HEK293 (cell line): ENCODE results near the gene SMURF2.
"Not testable (repeated sequence)": the region's sequence is repeated elsewhere in the genome, so short reads cannot be mapped to it uniquely, and the experiment has no call there.

ENCODE experiments used
- CTCF ChIA-PET: fragments of 350-600 bp; formaldehyde crosslinking; extraction: SDS; loops from one replicate; lab custom pipeline; 2021; ENCODE audit warnings: antibody characterized with exemption; lab: Yijun Ruan, JAX
- POLR2A ChIA-PET: fragments of 300-600 bp; formaldehyde crosslinking; extraction: SDS; loops from one replicate; lab custom pipeline; 2020; ENCODE audit warnings: antibody characterized with exemption, inconsistent platforms; lab: Yijun Ruan, JAX
- H3K27ac ChIP-seq: fragments of 200-500 bp; sonication (Bioruptor generic); 2 replicates; pipeline ENCODE4 v1.5.1; 2014; ENCODE audit warnings: low read depth, low read length, control low read depth, inconsistent platforms; ENCODE audit errors: extremely low read depth
- H3K36me3 ChIP-seq, 2 experiments: fragments of 200-500 bp in 1 of 2; sonication (Bioruptor generic) in 1 of 2; 1 replicate in 1 of 2; 2 replicates in 1 of 2; pipeline ENCODE4 v1.5.1; 2014 to 2017; ENCODE audit warnings: inconsistent platforms in 2 of 2, low read length in 2 of 2; ENCODE audit not compliant: control insufficient read depth in 2 of 2, insufficient read depth in 1 of 2
- H3K4me1 ChIP-seq: fragments of 200-500 bp; sonication (Bioruptor generic); 2 replicates; pipeline ENCODE4 v1.5.1; 2014; ENCODE audit warnings: mild to moderate bottlenecking, low read length, inconsistent platforms; ENCODE audit not compliant: control insufficient read depth, insufficient read depth
- H3K4me3 ChIP-seq: 2 replicates; pipeline ENCODE4 v1.5.1; 2011; ENCODE audit warnings: low read depth, mild to moderate bottlenecking, control low read depth, low read length, moderate library complexity
- H3K9me3 ChIP-seq: fragments of 200-500 bp; sonication (Bioruptor generic); 2 replicates; pipeline ENCODE4 v1.5.1; 2014; ENCODE audit warnings: low read depth, low read length, inconsistent platforms; ENCODE audit not compliant: control insufficient read depth, insufficient read depth
- ATF2 ChIP-seq: fragments of 450-650 bp; formaldehyde crosslinking; IDR thresholded peaks from 2 replicates; pipeline ENCODE4 v1.5.1; 2016; ENCODE audit warnings: missing biosample characterization, missing genetic modification characterization, low read depth
- BCL6B ChIP-seq: fragments of 450-650 bp; formaldehyde crosslinking; IDR thresholded peaks from 2 replicates; pipeline ENCODE4 v1.5.1; 2017; ENCODE audit warnings: missing biosample characterization, missing genetic modification characterization
- MEIS1 ChIP-seq: sonication (generic); formaldehyde crosslinking; IDR thresholded peaks from 2 replicates; pipeline ENCODE4 v1.8.1; 2022; ENCODE audit warnings: missing genetic modification reagents, mild to moderate bottlenecking, borderline replicate concordance
- PRDM1 ChIP-seq: fragments of 450-650 bp; formaldehyde crosslinking; IDR thresholded peaks from 2 replicates; pipeline ENCODE4; 2016; ENCODE audit warnings: missing biosample characterization, missing genetic modification characterization
- TRIM28 ChIP-seq: IDR thresholded peaks from 2 replicates; pipeline ENCODE4 v1.6.1; 2011; ENCODE audit warnings: low read length, control low read depth, borderline replicate concordance
- ZBTB26 ChIP-seq: fragments of 450-650 bp; formaldehyde crosslinking; optimal IDR thresholded peaks from 2 replicates; pipeline ENCODE3; 2016; ENCODE audit warnings: missing biosample characterization, mild to moderate bottlenecking, missing genetic modification characterization
- ZNF146 ChIP-seq: fragments of 450-650 bp; formaldehyde crosslinking; IDR thresholded peaks from 2 replicates; pipeline ENCODE4 v1.5.1; 2016; ENCODE audit warnings: missing biosample characterization, missing genetic modification characterization
- ZNF148 ChIP-seq: fragments of 450-650 bp; formaldehyde crosslinking; IDR thresholded peaks from 2 replicates; pipeline ENCODE4 v1.5.0; 2017; ENCODE audit warnings: missing biosample characterization, missing genetic modification characterization, borderline replicate concordance
- ZNF184 ChIP-seq: fragments of 450-650 bp; IDR thresholded peaks from 2 replicates; pipeline ENCODE4 v1.5.1; 2018; ENCODE audit warnings: missing biosample characterization, mild to moderate bottlenecking, missing genetic modification characterization
- ZNF354C ChIP-seq: fragments of 450-650 bp; formaldehyde crosslinking; IDR thresholded peaks from 2 replicates; pipeline ENCODE4 v1.5.1; 2016; ENCODE audit warnings: missing biosample characterization, missing genetic modification characterization, low read depth, borderline replicate concordance
- ZNF394 ChIP-seq: fragments of 450-650 bp; formaldehyde crosslinking; IDR thresholded peaks from 2 replicates; pipeline ENCODE4 v1.5.1; 2016; ENCODE audit warnings: missing biosample characterization, missing genetic modification characterization, mild to moderate bottlenecking, moderate library complexity, borderline replicate concordance
- ZNF449 ChIP-seq: fragments of 450-650 bp; formaldehyde crosslinking; IDR thresholded peaks from 2 replicates; pipeline ENCODE4 v1.5.1; 2017; ENCODE audit warnings: missing biosample characterization, mild to moderate bottlenecking, missing genetic modification characterization, moderate library complexity
- ZNF488 ChIP-seq: fragments of 450-650 bp; formaldehyde crosslinking; IDR thresholded peaks from 2 replicates; pipeline ENCODE4 v1.5.1; 2016; ENCODE audit warnings: missing biosample characterization, missing genetic modification characterization
- ZNF580 ChIP-seq: fragments of 450-650 bp; formaldehyde crosslinking; IDR thresholded peaks from 2 replicates; pipeline ENCODE4 v1.5.1; 2016; ENCODE audit warnings: missing biosample characterization, missing genetic modification characterization
- ZNF777 ChIP-seq: fragments of 450-650 bp; formaldehyde crosslinking; IDR thresholded peaks from 2 replicates; pipeline ENCODE4 v1.5.1; 2017; ENCODE audit warnings: missing biosample characterization, missing genetic modification characterization, borderline replicate concordance

SMURF2 gene

GRCh38 chr17:64610244-64610643 is 51.9 kb downstream of the SMURF2 start:
- H3K4me1 ChIP-seq, result peaks cover 17% of the 10 kb centered on the region
- H3K4me3 ChIP-seq, H3K36me3 ChIP-seq, CTCF ChIA-PET, H3K27ac ChIP-seq, POLR2A ChIA-PET, H3K9me3 ChIP-seq: not testable (repeated sequence)
- peak; percentile 60; the same call in 1 of the 2 replicates for TF ChIP-seq ZNF580 (tag by site-specific recombination)
- TF ChIP-seq ZNF146 (tag by site-specific recombination), result peak; percentile 93

- no peak overlapping the region for H3K27ac ChIP-seq
- POLR2A ChIA-PET, result no interaction called here
- H3K4me3 ChIP-seq, result no peak overlapping the region
- CTCF ChIA-PET, result interaction anchor here (0.6 kb wide), 1 partner anchor 300 kb away, joined by 3 read pairs; no protein-coding TSS in a partner anchor
- peaks cover 4% of the 10 kb centered on the region; the same call in 1 of the 2 replicates for H3K4me1 ChIP-seq
- no peaks in the 10 kb centered on the region for H3K36me3 ChIP-seq
- no peaks in the 10 kb centered on the region for H3K9me3 ChIP-seq
- TF ChIP-seq PRDM1 (tag by site-specific recombination) (peak; percentile 63), TRIM28 (no peak), ATF2 (tag by site-specific recombination) (peak; percentile 40; the same call in 1 of the 2 replicates)
These were observed 53.5 kb downstream of the SMURF2 start for GRCh38 chr17:64608571-64608981.

- ChIA-PET POLR2A (no interaction called here), CTCF (interaction anchor here (0.6 to 0.9 kb wide), 2 partner anchors 14 to 188 kb away, joined by 3 to 4 read pairs; no protein-coding TSS in a partner anchor)
- H3K27ac ChIP-seq, result no peak overlapping the region
- peaks cover 5% of the 10 kb centered on the region; the same call in 1 of the 2 replicates for H3K4me1 ChIP-seq
- H3K9me3 ChIP-seq, result no peaks in the 10 kb centered on the region
- no peaks in the 10 kb centered on the region for H3K36me3 ChIP-seq
- H3K4me3 ChIP-seq, result no peak overlapping the region
- TF ChIP-seq MEIS1 (CRISPR knock-in tag) (no peak), ZNF394 (tag by site-specific recombination) (peak; percentile 99), ZNF488 (no peak), BCL6B (tag by site-specific recombination) (no peak), ZNF777 (tag by site-specific recombination) (no peak), ZNF354C (tag by site-specific recombination) (peak; percentile 84; the same call in 1 of the 2 replicates), ZNF449 (tag by site-specific recombination) (no peak), ZNF148 (no peak), ZBTB26 (tag by site-specific recombination) (no peak), ZNF184 (no peak)
These were observed 54.1 kb downstream of the SMURF2 start for GRCh38 chr17:64607862-64608565.
